Peyer's patch (tissue), 4 donors: ENCODE data around the gene ZFYVE1.

ENCODE experiments used
- POLR2A ChIP-seq, 2 donors: fragments of 450-650 bp; IDR thresholded peaks; one replicate each; pipeline ENCODE4 v1.5.1; 2017; ENCODE audit warnings: antibody characterized with exemption in 2 of 2, mild to moderate bottlenecking in 2 of 2, moderate library complexity in 2 of 2
- TF ChIP-seq, protein P1 (sequence below), 6 experiments: fragments of 450-650 bp in 4 of 6; fragments of 200-600 bp in 2 of 6; sonication (generic) in 1 of 6; IDR thresholded peaks; one replicate each; pipeline ENCODE4 v1.5.1; 2017 to 2019; ENCODE audit warnings: antibody characterized with exemption in 6 of 6, mild to moderate bottlenecking in 3 of 6, moderate library complexity in 1 of 6

DNA sequence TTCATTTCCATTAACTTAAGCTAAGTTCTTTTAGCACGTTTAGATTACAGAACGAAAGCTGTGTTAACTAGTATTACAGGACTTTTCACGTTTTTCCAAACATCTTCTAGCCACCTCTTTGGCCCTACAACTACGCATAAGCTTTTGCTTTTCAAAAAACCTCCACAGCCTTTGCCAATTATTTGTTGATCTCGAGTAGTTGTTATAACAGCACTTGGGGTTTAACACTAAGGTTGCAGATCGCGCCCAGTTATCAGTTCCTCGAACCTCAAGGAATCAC is 31.0 kb upstream of the ZFYVE1 start:
- no peak for TF ChIP-seq POLR2A (IDR thresholded peaks at IDR 0.05)
- TF ChIP-seq, protein P1, sequence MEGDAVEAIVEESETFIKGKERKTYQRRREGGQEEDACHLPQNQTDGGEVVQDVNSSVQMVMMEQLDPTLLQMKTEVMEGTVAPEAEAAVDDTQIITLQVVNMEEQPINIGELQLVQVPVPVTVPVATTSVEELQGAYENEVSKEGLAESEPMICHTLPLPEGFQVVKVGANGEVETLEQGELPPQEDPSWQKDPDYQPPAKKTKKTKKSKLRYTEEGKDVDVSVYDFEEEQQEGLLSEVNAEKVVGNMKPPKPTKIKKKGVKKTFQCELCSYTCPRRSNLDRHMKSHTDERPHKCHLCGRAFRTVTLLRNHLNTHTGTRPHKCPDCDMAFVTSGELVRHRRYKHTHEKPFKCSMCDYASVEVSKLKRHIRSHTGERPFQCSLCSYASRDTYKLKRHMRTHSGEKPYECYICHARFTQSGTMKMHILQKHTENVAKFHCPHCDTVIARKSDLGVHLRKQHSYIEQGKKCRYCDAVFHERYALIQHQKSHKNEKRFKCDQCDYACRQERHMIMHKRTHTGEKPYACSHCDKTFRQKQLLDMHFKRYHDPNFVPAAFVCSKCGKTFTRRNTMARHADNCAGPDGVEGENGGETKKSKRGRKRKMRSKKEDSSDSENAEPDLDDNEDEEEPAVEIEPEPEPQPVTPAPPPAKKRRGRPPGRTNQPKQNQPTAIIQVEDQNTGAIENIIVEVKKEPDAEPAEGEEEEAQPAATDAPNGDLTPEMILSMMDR (IDR thresholded peaks at IDR 0.05) = no peak
